SU-DHL-6 (cell line): ENCODE data around the gene FOXK1.

Source experiments
- EZH2phosphoT487 ChIP-seq: fragments of 200-600 bp; sonication (generic), shearing (Covaris generic); conservative IDR thresholded peaks from 2 replicates; pipeline ENCODE4 v1.6.1; 2018; ENCODE audit warnings: mild to moderate bottlenecking, antibody characterized with exemption, low read length, moderate library complexity, mixed read lengths
- TF ChIP-seq, protein P1 (sequence below): fragments of 200-600 bp; sonication (generic); IDR thresholded peaks from one replicate; pipeline ENCODE4 v1.5.1; 2017; ENCODE audit warnings: antibody characterized with exemption, mild to moderate bottlenecking, low read length, moderate library complexity; ENCODE audit not compliant: insufficient read depth, poor library complexity, severe bottlenecking

DNA sequence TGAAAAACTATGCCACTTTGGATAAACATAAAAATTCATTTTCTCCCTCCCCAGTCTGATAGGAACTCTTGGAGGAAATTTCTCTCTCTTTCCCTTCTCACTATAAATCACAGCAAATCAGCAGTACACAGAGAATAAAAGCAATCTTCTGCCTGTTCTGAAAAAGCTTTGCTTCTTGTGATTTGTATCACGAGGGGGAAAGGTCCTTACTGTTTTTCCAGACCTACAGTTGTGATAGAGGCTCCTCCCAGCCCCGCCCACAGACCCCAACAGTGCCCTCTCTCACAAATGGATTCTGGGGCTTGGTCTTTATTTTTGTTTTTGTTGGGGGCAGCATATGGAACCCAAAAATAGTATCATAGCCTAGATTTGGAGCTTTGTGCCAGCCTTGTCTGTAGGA lies 12.2 kb downstream of the FOXK1 start:
- TF ChIP-seq, protein P1, sequence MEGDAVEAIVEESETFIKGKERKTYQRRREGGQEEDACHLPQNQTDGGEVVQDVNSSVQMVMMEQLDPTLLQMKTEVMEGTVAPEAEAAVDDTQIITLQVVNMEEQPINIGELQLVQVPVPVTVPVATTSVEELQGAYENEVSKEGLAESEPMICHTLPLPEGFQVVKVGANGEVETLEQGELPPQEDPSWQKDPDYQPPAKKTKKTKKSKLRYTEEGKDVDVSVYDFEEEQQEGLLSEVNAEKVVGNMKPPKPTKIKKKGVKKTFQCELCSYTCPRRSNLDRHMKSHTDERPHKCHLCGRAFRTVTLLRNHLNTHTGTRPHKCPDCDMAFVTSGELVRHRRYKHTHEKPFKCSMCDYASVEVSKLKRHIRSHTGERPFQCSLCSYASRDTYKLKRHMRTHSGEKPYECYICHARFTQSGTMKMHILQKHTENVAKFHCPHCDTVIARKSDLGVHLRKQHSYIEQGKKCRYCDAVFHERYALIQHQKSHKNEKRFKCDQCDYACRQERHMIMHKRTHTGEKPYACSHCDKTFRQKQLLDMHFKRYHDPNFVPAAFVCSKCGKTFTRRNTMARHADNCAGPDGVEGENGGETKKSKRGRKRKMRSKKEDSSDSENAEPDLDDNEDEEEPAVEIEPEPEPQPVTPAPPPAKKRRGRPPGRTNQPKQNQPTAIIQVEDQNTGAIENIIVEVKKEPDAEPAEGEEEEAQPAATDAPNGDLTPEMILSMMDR: no peak
- TF ChIP-seq EZH2phosphoT487: no peak
